ENCODE data around the gene COX14. TPM values are rescaled to one million over a fixed set of nuclear protein-coding genes. Genes with fewer than 3 reads are reported as not detected.

COX14 gene
- total RNA-seq (2014; rRNA removed; shearing (Covaris generic); ENCODE audit: low replicate concordance) = 74.0 and 127 TPM in 2 replicates

- in situ Hi-C loops (cut with HindIII; ENCODE audit: low pct_unique_long_range_greater_than_20kb, low sequenced_read_pairs) = loop anchor here (10.0 kb wide), 1 partner anchor 173 kb away; the partner anchor contains the start of gene LIMA1
- peak; percentile 100 for DNase-seq (ENCODE audit: low read depth)
Observed at GRCh38 chr12:50111693-50112455, at the start of gene COX14. Gene COX14, plus strand, starts transcription at chr12:50112236. Its CDS starts 7,808 bp downstream, at chr12:50120044.

- in situ Hi-C loops (cut with HindIII; ENCODE audit: low pct_unique_long_range_greater_than_20kb, low sequenced_read_pairs) = loop anchor here (25.0 kb wide), 1 partner anchor 101 kb away; the partner anchor contains the start of genes AQP2, AQP5 and AQP6
- DNase-seq (ENCODE audit: low read depth) = no peak
Observed at GRCh38 chr12:50062728-50063460, 49.1 kb upstream of the COX14 start.

GRCh38 chr12:50065726-50066310 lies 46.2 kb upstream of the COX14 start:
- in situ Hi-C loops (cut with HindIII; ENCODE audit: low pct_unique_long_range_greater_than_20kb, low sequenced_read_pairs) = loop anchor here (25.0 kb wide), 1 partner anchor 104 kb away; the partner anchor contains the start of genes AQP2, AQP5 and AQP6

GRCh38 chr12:50066402-50066801 lies 45.6 kb upstream of the COX14 start:
- in situ Hi-C loops (cut with HindIII; ENCODE audit: low pct_unique_long_range_greater_than_20kb, low sequenced_read_pairs) = loop anchor here (25.0 kb wide), 1 partner anchor 104 kb away; the partner anchor contains the start of genes AQP2, AQP5 and AQP6
- peak; percentile 65 for DNase-seq (ENCODE audit: low read depth)

More at GRCh38 chr12:50065726-50066310, 46.2 kb upstream of the COX14 start:
- no peak for DNase-seq (ENCODE audit: low read depth)

GRCh38 chr12:50069069-50069468 lies 43.0 kb upstream of the COX14 start:
- DNase-seq (ENCODE audit: low read depth) = no peak
- in situ Hi-C loops (cut with HindIII; ENCODE audit: low pct_unique_long_range_greater_than_20kb, low sequenced_read_pairs) = loop anchor here (25.0 kb wide), 1 partner anchor 107 kb away; the partner anchor contains the start of genes AQP2, AQP5 and AQP6

GRCh38 chr12:50069539-50069938 lies 42.5 kb upstream of the COX14 start:
- DNase-seq (ENCODE audit: low read depth) = no peak
- in situ Hi-C loops (cut with HindIII; ENCODE audit: low pct_unique_long_range_greater_than_20kb, low sequenced_read_pairs) = loop anchor here (25.0 kb wide), 1 partner anchor 107 kb away; the partner anchor contains the start of genes AQP2, AQP5 and AQP6

GRCh38 chr12:50070314-50071060 lies 41.5 kb upstream of the COX14 start:
- in situ Hi-C loops (cut with HindIII; ENCODE audit: low pct_unique_long_range_greater_than_20kb, low sequenced_read_pairs) = loop anchor here (25.0 kb wide), 1 partner anchor 108 kb away; the partner anchor contains the start of genes AQP2, AQP5 and AQP6
- DNase-seq (ENCODE audit: low read depth) = peak; percentile 76

GRCh38 chr12:50072198-50072907 lies 39.7 kb upstream of the COX14 start:
- in situ Hi-C loops (cut with HindIII; ENCODE audit: low pct_unique_long_range_greater_than_20kb, low sequenced_read_pairs) = loop anchor here (25.0 kb wide), 1 partner anchor 110 kb away; the partner anchor contains the start of genes AQP2, AQP5 and AQP6
- DNase-seq (ENCODE audit: low read depth) = no peak

GRCh38 chr12:50073206-50073605 lies 38.8 kb upstream of the COX14 start:
- in situ Hi-C loops (cut with HindIII; ENCODE audit: low pct_unique_long_range_greater_than_20kb, low sequenced_read_pairs) = loop anchor here (25.0 kb wide), 1 partner anchor 111 kb away; the partner anchor contains the start of genes AQP2, AQP5 and AQP6
- no peak for DNase-seq (ENCODE audit: low read depth)

GRCh38 chr12:50073712-50074111 lies 38.3 kb upstream of the COX14 start:
- in situ Hi-C loops (cut with HindIII; ENCODE audit: low pct_unique_long_range_greater_than_20kb, low sequenced_read_pairs) = loop anchor here (25.0 kb wide), 1 partner anchor 111 kb away; the partner anchor contains the start of genes AQP2, AQP5 and AQP6
- DNase-seq (ENCODE audit: low read depth) = no peak

- in situ Hi-C loops (cut with HindIII; ENCODE audit: low pct_unique_long_range_greater_than_20kb, low sequenced_read_pairs) = loop anchor here (25.0 kb wide), 1 partner anchor 113 kb away; the partner anchor contains the start of genes AQP2, AQP5 and AQP6
- DNase-seq (ENCODE audit: low read depth) = peak; percentile 69
Observed at GRCh38 chr12:50074936-50075807, 36.9 kb upstream of the COX14 start.

- DNase-seq (ENCODE audit: low read depth) = no peak
- in situ Hi-C loops (cut with HindIII; ENCODE audit: low pct_unique_long_range_greater_than_20kb, low sequenced_read_pairs) = no loop called here
Observed at GRCh38 chr12:50075808-50076170, 36.2 kb upstream of the COX14 start.

- DNase-seq (ENCODE audit: low read depth) = no peak
- in situ Hi-C loops (cut with HindIII; ENCODE audit: low pct_unique_long_range_greater_than_20kb, low sequenced_read_pairs) = no loop called here
Observed at GRCh38 chr12:50077099-50077498, 34.9 kb upstream of the COX14 start.

- no peak for DNase-seq (ENCODE audit: low read depth)
- in situ Hi-C loops (cut with HindIII; ENCODE audit: low pct_unique_long_range_greater_than_20kb, low sequenced_read_pairs) = no loop called here
Observed at GRCh38 chr12:50078281-50078680, 33.8 kb upstream of the COX14 start.

GRCh38 chr12:50079771-50080170 lies 32.3 kb upstream of the COX14 start:
- DNase-seq (ENCODE audit: low read depth) = no peak
- in situ Hi-C loops (cut with HindIII; ENCODE audit: low pct_unique_long_range_greater_than_20kb, low sequenced_read_pairs) = no loop called here
